Choroid plexus epithelial cell (primary cell): ENCODE data around the gene LRP1B.

Experiments used
- DNase-seq: peaks from one replicate; pipeline ENCODE4 v3.0.0-alpha.2; 2010; ENCODE audit warnings: low read depth
- H3K4me3 ChIP-seq: 2 replicates; pipeline ENCODE4 v1.5.1; 2011; ENCODE audit warnings: low read depth, mild to moderate bottlenecking, control low read depth, low read length, moderate library complexity
- CTCF ChIP-seq: conservative IDR thresholded peaks from 2 replicates; pipeline ENCODE4 v1.5.1; 2011; ENCODE audit warnings: low read depth, mild to moderate bottlenecking, control low read depth, inconsistent platforms, low read length, moderate library complexity

LRP1B gene

GRCh38 chr2:140836826-140837225 is 1294.0 kb downstream of the LRP1B start:
- no peak for TF ChIP-seq CTCF
- no peak for DNase-seq
- H3K4me3 ChIP-seq: no peak overlapping the region

- TF ChIP-seq CTCF: no peak
- no peak overlapping the region for H3K4me3 ChIP-seq
- no peak for DNase-seq
These were observed 1295.7 kb downstream of the LRP1B start for GRCh38 chr2:140835079-140835478.

- TF ChIP-seq CTCF: no peak
- H3K4me3 ChIP-seq: no peak overlapping the region
These were observed 1316.7 kb downstream of the LRP1B start for GRCh38 chr2:140814141-140814540.

GRCh38 chr2:140808820-140809219 is 1322.0 kb downstream of the LRP1B start:
- no peak overlapping the region for H3K4me3 ChIP-seq
- DNase-seq: peak; percentile 7
- TF ChIP-seq CTCF: peak; percentile 33

More at GRCh38 chr2:140814141-140814540, 1316.7 kb downstream of the LRP1B start:
- no peak for DNase-seq

- DNase-seq: no peak
- no peak overlapping the region for H3K4me3 ChIP-seq
- TF ChIP-seq CTCF: no peak
These were observed 1322.6 kb downstream of the LRP1B start for GRCh38 chr2:140808211-140808610.

GRCh38 chr2:140804700-140805260 is 1326.0 kb downstream of the LRP1B start:
- no peak for TF ChIP-seq CTCF
- no peak overlapping the region for H3K4me3 ChIP-seq
- no peak for DNase-seq

- H3K4me3 ChIP-seq: no peak overlapping the region
- TF ChIP-seq CTCF: no peak
- no peak for DNase-seq
These were observed 1329.5 kb downstream of the LRP1B start for GRCh38 chr2:140801311-140801710.
